Fibroblast of villous mesenchyme (primary cell): ENCODE data around the gene STUM. TPM values are rescaled to one million over a fixed set of nuclear protein-coding genes. Genes with fewer than 3 reads are reported as not detected.

Experiments used
- DNase-seq: peaks from one replicate; pipeline ENCODE4 v3.0.0-alpha.2; 2010; ENCODE audit warnings: low read depth
- H3K4me3 ChIP-seq: 2 replicates; pipeline ENCODE4 v1.5.1; 2011; ENCODE audit warnings: low read depth, mild to moderate bottlenecking, low read length
- total RNA-seq: library from RNA; depleted of rRNA; stranded (reverse); fragments of >200 nt; gene quantifications from 2 replicates; pipeline ENCODE4 v1.2.3, GENCODE V29; 2012
- TF ChIP-seq, protein P1 (sequence below): IDR thresholded peaks from 2 replicates; pipeline ENCODE4 v1.5.1; 2012; ENCODE audit warnings: low read depth, mild to moderate bottlenecking, low read length; ENCODE audit not compliant: insufficient read depth

Gene STUM
- total RNA-seq, 1 donor: under 0.01 TPM

- TF ChIP-seq, protein P1, sequence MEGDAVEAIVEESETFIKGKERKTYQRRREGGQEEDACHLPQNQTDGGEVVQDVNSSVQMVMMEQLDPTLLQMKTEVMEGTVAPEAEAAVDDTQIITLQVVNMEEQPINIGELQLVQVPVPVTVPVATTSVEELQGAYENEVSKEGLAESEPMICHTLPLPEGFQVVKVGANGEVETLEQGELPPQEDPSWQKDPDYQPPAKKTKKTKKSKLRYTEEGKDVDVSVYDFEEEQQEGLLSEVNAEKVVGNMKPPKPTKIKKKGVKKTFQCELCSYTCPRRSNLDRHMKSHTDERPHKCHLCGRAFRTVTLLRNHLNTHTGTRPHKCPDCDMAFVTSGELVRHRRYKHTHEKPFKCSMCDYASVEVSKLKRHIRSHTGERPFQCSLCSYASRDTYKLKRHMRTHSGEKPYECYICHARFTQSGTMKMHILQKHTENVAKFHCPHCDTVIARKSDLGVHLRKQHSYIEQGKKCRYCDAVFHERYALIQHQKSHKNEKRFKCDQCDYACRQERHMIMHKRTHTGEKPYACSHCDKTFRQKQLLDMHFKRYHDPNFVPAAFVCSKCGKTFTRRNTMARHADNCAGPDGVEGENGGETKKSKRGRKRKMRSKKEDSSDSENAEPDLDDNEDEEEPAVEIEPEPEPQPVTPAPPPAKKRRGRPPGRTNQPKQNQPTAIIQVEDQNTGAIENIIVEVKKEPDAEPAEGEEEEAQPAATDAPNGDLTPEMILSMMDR: no peak
- DNase-seq: no peak
- H3K4me3 ChIP-seq: no peak overlapping the region
These were observed 55.4 kb downstream of the STUM start for GRCh38 chr1:226603858-226604559.

GRCh38 chr1:226604560-226605317 is 56.2 kb downstream of the STUM start:
- TF ChIP-seq, protein P1: no peak
- DNase-seq: peak; percentile 18

GRCh38 chr1:226605318-226605950 is 56.9 kb downstream of the STUM start:
- DNase-seq: no peak
- no peak overlapping the region for H3K4me3 ChIP-seq
- TF ChIP-seq, protein P1: no peak

More at GRCh38 chr1:226604560-226605317, 56.2 kb downstream of the STUM start:
- no peak overlapping the region for H3K4me3 ChIP-seq

GRCh38 chr1:226606311-226607267 is 58.0 kb downstream of the STUM start:
- peak; percentile 37 for DNase-seq
- H3K4me3 ChIP-seq: no peak overlapping the region
- TF ChIP-seq, protein P1: no peak

DNA sequence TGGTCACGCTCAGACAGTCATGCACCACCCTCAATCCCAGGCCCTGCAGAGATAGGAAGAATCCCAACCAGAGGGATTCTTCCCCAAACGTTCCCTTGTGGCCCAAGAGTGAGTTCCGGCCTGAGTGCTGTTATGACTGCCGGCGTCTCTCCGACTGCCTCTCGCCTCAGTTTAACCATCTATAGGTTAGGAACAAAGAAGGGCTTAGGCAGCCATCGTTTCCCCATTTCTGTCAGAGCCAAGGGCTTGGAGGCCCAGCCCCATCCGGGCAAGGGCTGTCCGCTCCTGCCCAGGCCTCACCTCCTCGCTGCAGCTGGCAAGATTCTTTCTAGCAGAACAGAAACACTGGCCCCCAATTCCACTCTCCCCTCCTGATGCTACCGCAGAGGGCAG is 58.7 kb downstream of the STUM start:
- no peak for DNase-seq
- no peak overlapping the region for H3K4me3 ChIP-seq
- TF ChIP-seq, protein P1: no peak

GRCh38 chr1:226607821-226608220 is 59.3 kb downstream of the STUM start:
- DNase-seq: no peak
- TF ChIP-seq, protein P1: no peak
- no peak overlapping the region for H3K4me3 ChIP-seq
